ENCODE data around the gene PDE5A. TPM values are rescaled to one million over a fixed set of nuclear protein-coding genes. Genes with fewer than 3 reads are reported as not detected.

Gene PDE5A
- total and polyA plus RNA-seq, 10 of the 15 experiments (the other 5 are each of a cell fraction or from before 2014, with no cell fraction given): under 0.01 to 3.9 (median 0.26) TPM; not detected in 1

- DNase-seq (ENCODE audit: low read depth, low spot score) (no peak), FAIRE-seq (no peak), ATAC-seq (peak; percentile 70)
- H3K27ac ChIP-seq (ENCODE audit: control insufficient read depth, insufficient read depth): no peak overlapping the region
- peak overlapping the region; percentile 97 for H3K4me2 ChIP-seq (ENCODE audit: control insufficient read depth, insufficient read depth)
- peaks cover 3% of the 10 kb centered on the region for H3K4me1 ChIP-seq (ENCODE audit: control insufficient read depth, insufficient read depth, low read length)
- SMC1A ChIA-PET (ENCODE audit: uncharacterized antibody, unreplicated experiment): interaction anchor here (0.8 to 2.6 kb wide), 11 partner anchors 12 to 463 kb away, joined by 3 to 12 read pairs (median 3); partner anchors contain the start of gene MAD2L1
- RAD21 ChIA-PET (ENCODE audit: unreplicated experiment): interaction anchor here (0.7 to 3.1 kb wide), 10 partner anchors 53 to 646 kb away, joined by 3 to 31 read pairs (median 4); no protein-coding TSS in a partner anchor
- CTCF ChIA-PET: interaction anchor here (0.6 to 3.4 kb wide), 28 partner anchors 8 to 644 kb away, joined by 3 to 32 read pairs (median 4); a partner anchor contains a TSS
- H3K4me3 ChIP-seq: peak overlapping the region; percentile 75; the same call in 1 of the 2 replicates
- 2% methylated on average over 61 of the region's 90 CpGs for WGBS (ENCODE audit: insufficient coverage, insufficient replicate concordance, low lambda C conversion rate, missing lambda C conversion rate)
- peak overlapping the region; percentile 78 for H2AFZ ChIP-seq (ENCODE audit: control insufficient read depth, low read depth, low read length)
- H3K79me2 ChIP-seq (ENCODE audit: control insufficient read depth, insufficient read depth, low read length): no peaks in the 10 kb centered on the region
- no peaks in the 10 kb centered on the region for H3K36me3 ChIP-seq (ENCODE audit: control insufficient read depth in 2 of 2, insufficient read depth in 2 of 2, low read length in 1 of 2)
- H3K27me3 ChIP-seq (replicated peaks in 1 of 2; ENCODE audit: control insufficient read depth in 2 of 2, insufficient read depth in 2 of 2, low read length in 1 of 2): peaks cover 3 to 5% of the 10 kb centered on the region in 2 experiments; a peak in 3 of 4 replicates
- in situ Hi-C loops (cut with MboI) (loop anchor here (10.0 kb wide), 2 partner anchors 313 to 643 kb away; no protein-coding TSS in a partner anchor), intact Hi-C loops (cut with micrococcal nuclease; ENCODE audit: unreplicated experiment) (loop anchor here (1.0 to 2.0 kb wide), 3 partner anchors 68 to 645 kb away; no protein-coding TSS in a partner anchor)
- no peaks in the 10 kb centered on the region for H3K9me3 ChIP-seq (replicated peaks; ENCODE audit: control insufficient read depth, insufficient read depth, low read length)
- BruUV-seq (replicated peaks): no TSS peak
- H3K9ac ChIP-seq (ENCODE audit: control insufficient read depth, insufficient read depth, low read length): no peak overlapping the region
- POLR2A ChIA-PET: interaction anchor here (0.6 to 0.7 kb wide), 2 partner anchors 31 to 32 kb away, joined by 4 to 5 read pairs; no protein-coding TSS in a partner anchor
- TF ChIP-seq RAD21 (IDR thresholded peaks at IDR 0.05; ENCODE audit: insufficient read depth, low read depth, low read length) (peak; percentile 50), ZBED1 (IDR thresholded peaks at IDR 0.05; ENCODE audit: borderline replicate concordance) (no peak), BHLHE40 (IDR thresholded peaks at IDR 0.05; ENCODE audit: borderline replicate concordance in 1 of 2, low read depth in 2 of 2, low read length in 1 of 2) (0 out of 4 replicates have a peak, but pooled peaks of 1 of the 2 experiments have one; percentile 24), ZBTB33 (IDR thresholded peaks at IDR 0.05) (no peak), SMARCA5 (IDR thresholded peaks at IDR 0.05) (peak; percentile 90), YY1 (IDR thresholded peaks at IDR 0.05; ENCODE audit: low read depth, low read length) (0 out of 2 replicates have a peak, but pooled peaks have one; percentile 42), CBX5 (IDR thresholded peaks at IDR 0.05; ENCODE audit: low read depth) (0 out of 2 replicates have a peak, but pooled peaks have one; percentile 28), BACH1 (IDR thresholded peaks at IDR 0.05; ENCODE audit: borderline replicate concordance) (peak; percentile 56; the same call in 1 of the 2 replicates), SMC3 (IDR thresholded peaks at IDR 0.05; ENCODE audit: borderline replicate concordance, low read length) (peak; percentile 22; the same call in 1 of the 2 replicates), CTCF (IDR thresholded peaks at IDR 0.05 in 2 of 3, conservative IDR thresholded peaks at IDR 0.05 in 1 of 3; ENCODE audit: control insufficient read depth in 2 of 3, extremely low read depth in 1 of 3, insufficient read depth in 1 of 3, low read depth in 3 of 3, low read length in 3 of 3) (peak; percentile 41 to 57 (median 42); a peak in 5 of 6 replicates), LARP7 (IDR thresholded peaks at IDR 0.05) (peak; percentile 72), IKZF1 (conservative IDR thresholded peaks at IDR 0.05) (peak; percentile 74), GATAD2B (conservative IDR thresholded peaks at IDR 0.05; ENCODE audit: low read depth) (peak; percentile 24; the same call in 1 of the 2 replicates), GABPA (IDR thresholded peaks at IDR 0.05; ENCODE audit: low read depth) (no peak)
- no peaks in the 10 kb centered on the region for H4K20me1 ChIP-seq (ENCODE audit: control insufficient read depth, insufficient read depth)
These were observed 1.0 kb downstream of the PDE5A start for GRCh38 chr4:119627267-119628255.

Measured in GM12878 (cell line).